ENCODE results near the gene ITIH2.
"Not testable (repeated sequence)": the region's sequence is repeated elsewhere in the genome, so short reads cannot be mapped to it uniquely, and the experiment has no call there.

The ITIH2 gene

GRCh38 chr10:7670157-7670556, 33.0 kb upstream of the ITIH2 start:
- Histone ChIP-seq H3K79me2 (ENCODE audit: insufficient read depth, low read depth) (no peaks in the 10 kb centered on the region), H3K4me3 (IDR thresholded peaks at IDR 0.05; ENCODE audit: insufficient read depth, low read depth, low read length) (no peak overlapping the region), H3K36me3 (ENCODE audit: insufficient read depth) (no peaks in the 10 kb centered on the region), H3K4me1 (ENCODE audit: low read depth, poor library complexity, severe bottlenecking) (no peaks in the 10 kb centered on the region), H4K20me1 (ENCODE audit: insufficient read depth) (no peaks in the 10 kb centered on the region), H3K27ac (no peak overlapping the region), H3K4me2 (no peak overlapping the region), H2AFZ (ENCODE audit: low read depth) (no peak overlapping the region), H3K27me3 (ENCODE audit: insufficient read depth, low read depth) (no peaks in the 10 kb centered on the region), H3K9ac (no peak overlapping the region)
- TF ChIP-seq CTCF (conservative IDR thresholded peaks at IDR 0.05; ENCODE audit: low read depth, low read length), result no peak

GRCh38 chr10:7672341-7673134, 30.6 kb upstream of the ITIH2 start:
- TF ChIP-seq CTCF (conservative IDR thresholded peaks at IDR 0.05; ENCODE audit: low read depth, low read length), result no peak
- H2AFZ ChIP-seq (ENCODE audit: low read depth), result no peak overlapping the region
- H3K36me3 ChIP-seq (ENCODE audit: insufficient read depth), result no peaks in the 10 kb centered on the region
- no peak overlapping the region for H3K27ac ChIP-seq
- H3K4me2 ChIP-seq, result no peak overlapping the region
- no peaks in the 10 kb centered on the region for H3K27me3 ChIP-seq (ENCODE audit: insufficient read depth, low read depth)
- no peak overlapping the region for H3K9ac ChIP-seq
- no peaks in the 10 kb centered on the region for H3K79me2 ChIP-seq (ENCODE audit: insufficient read depth, low read depth)
- no peak overlapping the region for H3K4me3 ChIP-seq (IDR thresholded peaks at IDR 0.05; ENCODE audit: insufficient read depth, low read depth, low read length)
- H4K20me1 ChIP-seq (ENCODE audit: insufficient read depth), result no peaks in the 10 kb centered on the region
- H3K4me1 ChIP-seq (ENCODE audit: low read depth, poor library complexity, severe bottlenecking), result peaks cover 2% of the 10 kb centered on the region

GRCh38 chr10:7679256-7679655, 23.9 kb upstream of the ITIH2 start:
- Histone ChIP-seq H3K36me3 (ENCODE audit: insufficient read depth) (no peaks in the 10 kb centered on the region), H3K79me2 (ENCODE audit: insufficient read depth, low read depth) (no peaks in the 10 kb centered on the region), H2AFZ (ENCODE audit: low read depth) (no peak overlapping the region), H3K9ac (no peak overlapping the region), H3K4me1 (ENCODE audit: low read depth, poor library complexity, severe bottlenecking) (peaks cover 5% of the 10 kb centered on the region), H4K20me1 (ENCODE audit: insufficient read depth) (no peaks in the 10 kb centered on the region), H3K4me3 (IDR thresholded peaks at IDR 0.05; ENCODE audit: insufficient read depth, low read depth, low read length) (no peak overlapping the region), H3K27me3 (ENCODE audit: insufficient read depth, low read depth) (no peaks in the 10 kb centered on the region), H3K27ac (no peak overlapping the region), H3K4me2 (no peak overlapping the region)
- no peak for TF ChIP-seq CTCF (conservative IDR thresholded peaks at IDR 0.05; ENCODE audit: low read depth, low read length)

GRCh38 chr10:7680078-7680477, 23.0 kb upstream of the ITIH2 start:
- H4K20me1 ChIP-seq (ENCODE audit: insufficient read depth); H3K4me2 ChIP-seq; H3K9ac ChIP-seq; H3K36me3 ChIP-seq (ENCODE audit: insufficient read depth); H3K27me3 ChIP-seq (ENCODE audit: insufficient read depth, low read depth); H3K4me3 ChIP-seq (IDR thresholded peaks at IDR 0.05; ENCODE audit: insufficient read depth, low read depth, low read length); H3K79me2 ChIP-seq (ENCODE audit: insufficient read depth, low read depth); H2AFZ ChIP-seq (ENCODE audit: low read depth); H3K4me1 ChIP-seq (ENCODE audit: low read depth, poor library complexity, severe bottlenecking); H3K27ac ChIP-seq: not testable (repeated sequence)

Measured in KMS-11 (cell line).